Astrocyte (in vitro differentiated cells and primary cell): Measurements from ENCODE around the gene TAS1R1. TPM values are rescaled to one million over a fixed set of nuclear protein-coding genes. Genes with fewer than 3 reads are reported as not detected.

ENCODE experiments used
- DNase-seq: peaks from one replicate; pipeline ENCODE4 v3.0.0-alpha.2; 2010; ENCODE audit warnings: low read depth
- FAIRE-seq: peaks from 2 replicates; lab custom pipeline; 2011; peaks lifted over from hg19 to GRCh38; lab: Jason Lieb, UNC
- H2AFZ ChIP-seq: 2 replicates; pipeline ENCODE4 v1.6.0; 2012; ENCODE audit warnings: low read depth, low read length, inconsistent platforms
- H3K27ac ChIP-seq: 2 replicates; pipeline ENCODE4 v1.5.1; 2011; ENCODE audit warnings: low read depth, low read length, inconsistent platforms
- H3K27me3 ChIP-seq: 2 replicates; pipeline ENCODE4 v1.6.0; 2011; ENCODE audit warnings: low read length, inconsistent platforms; ENCODE audit not compliant: insufficient read depth
- H3K36me3 ChIP-seq: 2 replicates; pipeline ENCODE4 v1.5.1; 2011; ENCODE audit warnings: low read length, inconsistent platforms; ENCODE audit not compliant: insufficient read depth
- H3K4me1 ChIP-seq: 2 replicates; pipeline ENCODE4 v1.5.1; 2011; ENCODE audit warnings: low read length, inconsistent platforms; ENCODE audit not compliant: insufficient read depth
- H3K4me2 ChIP-seq: 2 replicates; pipeline ENCODE4 v1.6.0; 2012; ENCODE audit warnings: low read length, inconsistent platforms
- H3K4me3 ChIP-seq: 2 replicates; pipeline ENCODE4 v1.5.1; 2011; ENCODE audit warnings: low read depth, mild to moderate bottlenecking, low read length, inconsistent platforms; ENCODE audit not compliant: insufficient read depth
- H3K79me2 ChIP-seq: 2 replicates; pipeline ENCODE4 v1.6.0; 2012; ENCODE audit warnings: mild to moderate bottlenecking, low read length, inconsistent platforms; ENCODE audit not compliant: insufficient read depth
- H3K9ac ChIP-seq: 2 replicates; pipeline ENCODE4 v1.6.0; 2012; ENCODE audit warnings: mild to moderate bottlenecking, low read length, inconsistent platforms
- H3K9me3 ChIP-seq: 2 replicates; pipeline ENCODE4 v1.5.1; 2012; ENCODE audit warnings: low read depth, mild to moderate bottlenecking, low read length, inconsistent platforms; ENCODE audit not compliant: insufficient read depth
- H4K20me1 ChIP-seq: 2 replicates; pipeline ENCODE4 v1.6.0; 2012; ENCODE audit warnings: low read length, inconsistent platforms; ENCODE audit not compliant: insufficient read depth
- H3K27ac Mint-ChIP-seq: one replicate; pipeline ENCODE4 v1.8.0; 2021; ENCODE audit warnings: mild to moderate bottlenecking, mixed read lengths; ENCODE audit not compliant: unreplicated experiment
- H3K27me3 Mint-ChIP-seq: one replicate; pipeline ENCODE4 v1.8.0; 2021; ENCODE audit warnings: low read depth, mixed read lengths; ENCODE audit not compliant: unreplicated experiment
- H3K36me3 Mint-ChIP-seq: one replicate; pipeline ENCODE4 v1.8.0; 2021; ENCODE audit warnings: low read depth, mixed read lengths; ENCODE audit not compliant: unreplicated experiment
- H3K4me1 Mint-ChIP-seq: one replicate; pipeline ENCODE4 v1.8.0; 2021; ENCODE audit warnings: low read depth, mixed read lengths; ENCODE audit not compliant: unreplicated experiment
- H3K4me3 Mint-ChIP-seq: one replicate; pipeline ENCODE4 v1.8.0; 2021; ENCODE audit warnings: mild to moderate bottlenecking, moderate library complexity, mixed read lengths; ENCODE audit not compliant: unreplicated experiment
- H3K9me3 Mint-ChIP-seq: one replicate; pipeline ENCODE4 v1.8.0; 2021; ENCODE audit warnings: mild to moderate bottlenecking, mixed read lengths; ENCODE audit not compliant: unreplicated experiment
- CTCF ChIP-seq: IDR thresholded peaks from 2 replicates; pipeline ENCODE4 v1.5.1; 2011; ENCODE audit warnings: low read depth, mild to moderate bottlenecking, inconsistent platforms, low read length, moderate library complexity; ENCODE audit not compliant: insufficient read depth
- EZH2 ChIP-seq: IDR thresholded peaks from 2 replicates; pipeline ENCODE4 v1.6.1; 2012; ENCODE audit warnings: mild to moderate bottlenecking, low read length, inconsistent platforms; ENCODE audit not compliant: insufficient read depth
- total RNA-seq: library from RNA; stranded (reverse); gene quantifications from 2 replicates; pipeline ENCODE4 v1.2.1, GENCODE V29; 2021

The TAS1R1 gene
- total RNA-seq, 1 donor from 2014 or later: not detected

GRCh38 chr1:6602669-6603237 is 47.6 kb downstream of the TAS1R1 start, which contains the start of gene KLHL21:
KLHL21 (minus strand) TSS chr1:6602869; CDS start chr1:6602817, 52 bp downstream.
- no peak for FAIRE-seq
- Histone ChIP-seq H3K9ac (peak within 1 kb of the TSS; percentile 90), H3K79me2 (peaks cover 45% of the 10 kb centered on the region), H3K4me3 (peak within 1 kb of the TSS; percentile 77), H4K20me1 (peaks cover 41% of the 10 kb centered on the region), H3K27ac (peak within 1 kb of the TSS; percentile 95), H3K36me3 (peaks cover 1% of the 10 kb centered on the region), H3K4me2 (peak within 1 kb of the TSS; percentile 94), H3K4me1 (peaks cover 39% of the 10 kb centered on the region), H3K27me3 (no peaks in the 10 kb centered on the region), H3K9me3 (no peaks in the 10 kb centered on the region), H2AFZ (peak within 1 kb of the TSS; percentile 76)
- H3K4me1 Mint-ChIP-seq: peaks cover 15% of the 10 kb centered on the region
- H3K27ac Mint-ChIP-seq: peak within 1 kb of the TSS; percentile 99
- no peaks in the 10 kb centered on the region for H3K27me3 Mint-ChIP-seq
- H3K9me3 Mint-ChIP-seq: no peaks in the 10 kb centered on the region
- DNase-seq: peak; percentile 69
- H3K36me3 Mint-ChIP-seq: peaks cover 6% of the 10 kb centered on the region
- TF ChIP-seq CTCF (no peak), EZH2 (no peak)
- peak within 1 kb of the TSS; percentile 98 for H3K4me3 Mint-ChIP-seq

GRCh38 chr1:6603238-6603914 is 48.3 kb downstream of the TAS1R1 start:
- Mint-ChIP-seq H3K4me1 (peaks cover 15% of the 10 kb centered on the region), H3K36me3 (peaks cover 6% of the 10 kb centered on the region), H3K27ac (peak overlapping the region; percentile 99), H3K9me3 (no peaks in the 10 kb centered on the region), H3K4me3 (peak overlapping the region; percentile 80), H3K27me3 (no peaks in the 10 kb centered on the region)
- peak; percentile 77 for DNase-seq
- Histone ChIP-seq H3K9ac (peak overlapping the region; percentile 90), H3K9me3 (no peaks in the 10 kb centered on the region), H3K4me1 (peaks cover 39% of the 10 kb centered on the region), H3K79me2 (peaks cover 41% of the 10 kb centered on the region), H3K27ac (peak overlapping the region; percentile 95), H3K4me2 (peak overlapping the region; percentile 94), H3K4me3 (peak overlapping the region; percentile 62), H4K20me1 (peaks cover 34% of the 10 kb centered on the region), H3K27me3 (no peaks in the 10 kb centered on the region), H3K36me3 (no peaks in the 10 kb centered on the region), H2AFZ (peak overlapping the region; percentile 76)
- no peak for FAIRE-seq
- no peak for TF ChIP-seq EZH2
- TF ChIP-seq CTCF: no peak
